Activated CD4-positive, alpha-beta T cell treated with anti-CD3 and anti-CD28 coated beads, Interleukin-2, amount 50 U/mL, for 1 hour (primary cell): ENCODE measurements around the gene KL.

ENCODE experiments used
- DNase-seq: peaks from one replicate; pipeline ENCODE4 v3.0.0-alpha.2; 2020

The KL gene

DNA sequence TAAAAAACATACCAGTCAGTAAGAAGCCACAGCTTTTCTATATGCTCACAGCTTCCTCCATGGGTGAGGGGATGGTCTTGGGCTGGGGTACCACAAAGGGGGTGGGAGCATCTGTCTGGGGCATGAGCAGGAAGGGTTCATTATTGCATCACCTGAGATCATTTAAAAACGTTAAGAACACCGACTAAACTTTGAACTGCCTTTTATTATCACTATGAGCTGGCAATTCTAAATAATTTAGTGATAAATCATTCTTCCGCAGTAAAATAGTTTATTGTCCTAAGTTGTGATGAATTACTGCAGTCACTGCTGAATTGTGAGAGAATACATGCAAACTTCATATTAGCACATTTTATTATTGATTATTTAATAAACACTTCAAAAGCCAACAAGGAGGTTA is 71.6 kb downstream of the KL start:
- DNase-seq, result no peak

DNA sequence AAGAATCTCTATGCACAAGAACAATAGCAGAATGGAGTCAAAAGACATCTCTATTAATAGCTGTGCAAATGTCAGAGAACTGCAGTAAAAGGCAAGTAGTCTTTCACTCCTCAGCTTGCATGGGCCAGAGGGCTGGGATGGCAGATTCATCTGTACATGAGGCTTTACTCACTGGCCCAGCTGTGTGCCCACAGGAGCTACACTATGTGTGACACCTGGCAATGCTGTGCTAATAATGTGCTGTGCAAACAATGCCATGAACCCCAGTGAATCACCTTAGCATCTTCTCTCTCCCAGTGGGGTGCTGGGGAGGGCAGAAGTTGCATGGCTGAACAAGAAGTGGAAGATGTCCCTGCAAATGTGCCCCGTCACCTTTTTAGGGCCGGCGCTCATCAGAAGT is 73.1 kb downstream of the KL start:
- no peak for DNase-seq

DNA sequence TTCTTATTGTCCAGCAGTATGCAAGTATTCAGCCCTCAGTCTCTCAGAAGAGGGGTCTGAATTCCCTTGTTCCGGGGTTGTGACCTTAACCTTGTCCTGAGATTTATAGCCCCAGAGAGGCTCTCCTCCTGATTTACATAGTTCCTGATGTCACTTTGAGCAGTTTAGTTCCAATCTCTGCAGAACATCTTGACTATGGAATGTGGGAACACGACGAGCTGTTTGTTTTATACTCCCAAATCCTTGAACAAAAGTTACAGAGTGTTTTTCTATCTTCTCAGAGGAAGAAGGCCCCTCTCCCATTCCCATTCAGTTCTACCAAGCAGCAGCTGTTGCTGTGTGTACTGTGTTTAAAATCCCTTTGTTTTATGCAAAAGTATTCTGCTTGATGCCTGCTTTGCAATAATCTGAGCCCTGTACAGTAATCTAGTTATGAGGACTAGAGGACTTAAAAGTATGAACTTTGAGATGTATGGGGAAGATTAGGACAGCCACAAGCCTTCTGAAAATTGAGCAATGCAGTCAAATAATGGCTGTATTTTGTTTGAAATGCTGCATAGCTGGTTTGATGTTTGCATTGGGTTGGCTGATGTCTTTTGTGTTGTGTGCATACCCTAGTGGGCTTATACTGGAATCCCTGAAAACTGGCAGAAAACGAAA is 74.7 kb downstream of the KL start:
- DNase-seq, result no peak

DNA sequence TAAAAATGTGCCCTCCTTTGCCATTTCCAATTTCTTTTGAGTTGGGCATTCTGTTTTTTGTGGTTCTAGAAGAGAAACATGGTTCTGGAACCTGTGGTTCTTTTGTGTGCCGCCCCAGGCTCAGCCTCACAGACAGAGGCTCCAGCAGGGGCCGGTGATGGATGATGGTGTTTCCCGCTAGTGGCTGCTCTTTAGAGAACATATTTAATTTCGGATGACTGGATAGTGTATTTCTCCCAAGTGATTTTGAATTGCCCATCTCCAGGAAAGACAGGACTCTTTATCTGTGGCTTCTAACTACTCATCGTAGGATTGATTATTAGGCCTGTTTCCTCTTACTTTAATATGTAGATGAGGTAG is 75.2 kb downstream of the KL start:
- no peak for DNase-seq

DNA sequence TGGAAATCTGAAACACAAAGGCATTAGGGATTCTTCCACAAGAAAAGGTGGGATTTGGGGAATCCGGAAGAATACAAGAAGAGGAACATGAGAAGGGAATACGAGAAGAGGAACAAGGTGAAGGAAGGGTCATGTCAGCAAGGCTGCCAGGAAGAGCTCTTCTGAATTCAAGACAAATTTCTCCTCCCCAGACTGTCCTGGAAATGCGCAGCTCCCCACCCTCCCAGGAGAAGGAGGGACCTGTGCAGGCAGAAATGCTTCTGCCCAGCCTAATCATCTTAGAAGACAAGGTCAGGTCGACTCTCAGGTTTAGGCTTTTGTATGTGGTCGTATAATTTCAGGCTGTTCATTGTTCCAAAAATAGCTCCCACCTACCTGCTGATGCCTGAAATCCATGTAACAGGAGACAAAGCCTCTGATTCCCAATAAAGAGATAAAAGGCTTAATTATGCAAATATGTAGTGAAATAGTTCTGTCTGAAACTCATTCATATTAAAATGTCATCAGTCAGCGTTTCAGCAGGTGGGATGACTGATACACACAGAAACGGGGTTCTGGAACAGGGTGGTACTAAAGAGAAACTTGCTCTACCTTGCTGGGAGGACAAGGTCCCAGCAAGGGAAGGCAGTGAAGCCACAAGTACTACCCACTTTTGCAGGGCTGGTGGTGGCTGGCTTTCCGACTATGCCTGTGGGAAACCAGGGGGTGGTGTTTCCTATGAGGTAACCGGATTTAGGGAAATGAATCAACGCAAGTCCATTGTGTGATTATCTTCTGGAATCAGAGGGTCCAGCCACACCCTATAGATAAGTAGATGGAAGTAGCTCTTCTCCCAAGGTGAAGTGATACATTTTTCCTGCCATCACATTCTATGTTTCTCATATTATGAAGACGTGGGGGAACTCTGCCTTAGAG is 76.1 kb downstream of the KL start:
- no peak for DNase-seq

DNA sequence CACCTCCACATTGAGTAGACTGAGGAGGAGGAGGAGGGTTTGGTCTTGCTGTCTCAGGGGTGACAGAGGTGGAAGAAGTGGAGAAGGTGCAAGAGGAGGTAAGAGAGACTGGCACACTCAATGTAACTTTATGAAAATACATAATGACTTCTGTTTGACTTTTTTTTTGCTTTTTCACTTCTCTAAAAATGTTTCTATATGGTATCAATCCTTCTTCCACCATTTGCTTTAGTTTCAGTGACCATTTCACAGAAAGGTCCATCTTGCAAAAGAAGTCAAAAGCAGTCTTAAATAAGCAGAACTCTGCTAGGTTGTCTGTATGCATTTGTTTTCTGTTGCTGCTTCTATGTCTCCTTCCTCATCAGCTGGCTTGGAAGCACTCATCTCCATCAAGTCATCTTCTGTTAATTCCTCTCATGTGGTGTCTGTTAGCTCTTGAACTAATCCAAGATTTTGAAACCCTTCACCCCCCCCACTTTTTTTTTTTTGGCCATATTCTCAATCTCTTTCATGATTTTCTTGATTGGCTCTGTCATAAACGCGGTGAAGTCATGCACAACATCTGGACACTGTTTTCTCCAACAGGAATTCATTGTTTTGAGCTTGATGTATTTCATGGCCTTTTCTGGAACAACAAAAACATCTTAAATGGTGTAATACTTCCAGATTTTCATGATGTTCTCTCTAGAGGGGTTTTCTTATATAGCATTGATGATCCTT is 80.8 kb downstream of the KL start:
- DNase-seq, result no peak

DNA sequence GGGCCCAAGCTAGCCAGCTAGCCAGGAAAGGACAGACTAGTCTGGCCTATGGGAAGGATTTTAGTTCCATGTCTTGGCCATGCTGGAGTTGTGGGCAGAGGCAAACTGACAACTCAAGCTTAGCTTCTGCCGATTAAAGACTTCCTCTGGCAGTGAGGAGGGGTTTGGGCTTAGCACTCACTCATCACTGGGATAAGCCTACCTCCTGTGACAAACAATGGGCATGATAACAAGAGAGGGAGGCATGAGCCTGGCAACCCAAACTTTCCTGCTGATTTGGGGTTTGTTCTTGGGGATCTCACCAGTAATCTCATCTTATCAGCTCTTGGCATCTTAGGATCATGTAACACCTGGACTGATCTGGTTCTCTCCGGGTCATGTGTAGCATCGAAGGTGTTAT is 83.6 kb downstream of the KL start:
- DNase-seq, result no peak

DNA sequence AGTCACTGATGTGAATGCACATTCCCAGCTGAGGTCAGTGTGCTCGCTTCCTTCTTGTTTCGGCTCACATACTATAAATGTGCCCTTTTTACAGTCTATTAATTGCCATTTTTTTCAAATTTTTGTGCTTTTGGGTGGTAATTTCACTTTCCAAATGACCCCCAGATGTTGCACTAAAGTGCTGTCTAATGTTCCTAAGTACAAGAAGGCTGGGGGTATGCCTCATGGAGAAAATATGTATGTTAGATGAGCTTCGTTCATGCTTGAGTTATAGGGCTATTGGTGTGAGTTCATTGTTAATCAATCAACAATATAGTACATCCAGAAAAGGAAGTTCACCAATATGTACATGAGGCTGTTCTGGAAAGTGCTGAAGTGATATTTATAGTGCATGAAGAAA is 84.7 kb downstream of the KL start:
- DNase-seq, result no peak

DNA sequence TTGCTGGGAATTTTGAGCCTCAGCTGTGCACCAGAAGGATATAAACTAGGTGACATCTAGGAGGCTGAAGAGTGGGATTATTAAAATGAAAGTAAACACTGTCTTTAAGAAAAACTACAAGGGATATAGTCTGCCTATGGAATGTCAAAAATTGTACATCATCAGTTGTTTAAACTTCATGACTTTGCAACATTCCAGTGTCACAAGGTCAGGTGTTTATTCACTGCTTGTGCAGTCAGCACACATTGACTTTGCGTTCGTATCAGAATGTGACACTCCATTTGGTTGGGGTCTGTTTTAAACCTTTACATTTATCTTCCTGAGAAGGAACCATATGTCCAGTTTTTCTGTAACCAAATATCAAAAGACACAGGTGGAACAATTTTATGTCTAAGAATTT is 85.6 kb downstream of the KL start:
- DNase-seq, result no peak

DNA sequence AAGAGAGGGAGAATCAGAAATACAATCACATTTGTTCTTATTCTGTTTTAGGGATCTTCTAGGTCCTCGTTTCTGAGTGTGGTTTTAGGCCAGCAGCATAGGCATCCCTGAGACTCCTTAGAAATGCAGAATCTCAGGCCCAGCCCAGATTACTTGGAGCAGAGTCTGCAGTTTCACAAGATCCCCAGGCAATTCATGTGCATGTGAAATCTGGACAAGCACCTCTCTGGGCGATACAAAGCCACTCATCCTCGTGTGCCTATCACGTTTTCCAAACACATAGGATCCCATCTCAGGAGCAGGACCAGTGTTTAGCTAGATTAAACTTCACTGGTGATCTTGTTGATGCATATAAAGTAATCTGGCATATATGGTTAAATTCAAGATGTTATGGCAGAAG is 87.2 kb downstream of the KL start:
- no peak for DNase-seq

DNA sequence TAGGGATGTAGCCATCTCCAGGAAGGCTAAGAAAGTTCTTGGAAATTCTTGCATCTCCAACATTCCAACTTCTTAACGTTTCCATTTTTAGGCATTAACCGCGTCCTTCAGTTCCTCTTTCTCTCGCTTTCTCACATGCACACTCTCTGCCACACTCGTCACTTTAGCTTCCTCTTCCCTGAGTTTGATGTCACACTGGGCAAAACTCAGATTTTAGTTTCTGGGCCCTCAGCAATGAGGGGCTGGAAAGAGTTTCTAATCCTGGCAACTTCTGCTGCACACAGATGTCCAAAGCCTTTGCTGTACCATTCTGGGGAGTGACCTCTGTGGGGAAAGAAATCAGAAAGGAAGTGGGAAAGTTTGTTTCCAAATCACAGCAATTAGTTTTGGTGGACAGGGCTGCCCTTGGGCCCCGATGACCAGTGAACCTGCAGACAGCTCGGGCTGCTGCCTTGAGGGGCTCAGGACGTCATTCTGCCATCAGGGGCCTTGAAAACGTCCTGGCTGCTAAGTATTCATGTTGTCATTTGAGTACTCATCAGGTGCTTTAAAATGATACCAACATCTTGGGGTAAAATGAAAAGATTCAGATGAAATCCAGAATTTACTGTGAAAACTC is 89.3 kb downstream of the KL start:
- no peak for DNase-seq

DNA sequence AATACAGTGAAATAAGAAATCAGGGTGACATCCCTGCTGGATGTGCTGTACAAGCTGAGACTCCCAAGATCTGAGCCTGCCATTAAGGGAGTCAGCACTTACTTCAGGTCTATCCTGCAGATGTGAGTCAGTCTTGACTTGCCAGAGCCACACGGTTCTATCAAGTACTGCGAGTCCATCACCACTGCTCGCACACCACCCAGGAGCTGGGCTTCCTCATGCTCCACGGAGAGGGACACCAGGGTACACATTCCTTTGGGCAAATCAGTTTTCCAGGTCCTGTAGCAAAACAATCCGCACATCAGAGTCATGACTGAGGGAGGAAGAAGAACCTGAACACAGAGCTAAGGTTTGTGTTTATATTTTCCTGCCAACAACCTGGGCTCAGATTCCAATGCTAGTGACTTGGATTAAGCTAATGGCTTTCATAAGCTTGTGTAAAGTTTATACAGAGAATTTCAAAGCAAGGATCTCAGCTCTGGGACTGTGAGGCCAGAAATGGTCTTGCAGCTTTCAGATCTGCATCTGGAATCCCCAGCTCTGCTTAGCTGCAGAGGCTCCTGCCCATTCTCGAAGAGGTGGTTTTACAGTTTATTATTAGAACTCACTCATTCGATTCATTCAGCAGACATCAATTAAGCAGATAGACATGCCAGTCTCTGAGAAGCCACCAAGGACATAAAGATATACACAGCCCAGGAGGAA is 90.6 kb downstream of the KL start:
- no peak for DNase-seq

DNA sequence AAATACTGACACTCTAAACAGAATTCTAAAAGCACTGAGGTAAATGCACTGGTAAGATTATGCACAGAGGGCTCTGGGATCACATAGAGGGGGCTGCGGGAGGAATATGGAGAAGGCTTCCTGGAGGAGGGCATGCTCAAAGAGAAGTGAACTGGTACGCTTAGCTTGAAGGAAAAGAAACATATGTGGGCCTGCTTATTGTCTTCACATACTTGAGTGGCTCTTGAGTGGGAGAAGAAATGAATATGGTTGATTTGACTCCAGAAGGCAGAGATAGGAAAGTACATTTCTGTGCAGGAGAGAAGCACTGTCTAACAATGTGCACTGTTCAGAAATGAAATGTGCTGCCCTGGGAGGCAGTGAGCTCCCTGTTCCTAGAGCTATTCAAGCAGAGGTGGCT is 91.1 kb downstream of the KL start:
- no peak for DNase-seq

DNA sequence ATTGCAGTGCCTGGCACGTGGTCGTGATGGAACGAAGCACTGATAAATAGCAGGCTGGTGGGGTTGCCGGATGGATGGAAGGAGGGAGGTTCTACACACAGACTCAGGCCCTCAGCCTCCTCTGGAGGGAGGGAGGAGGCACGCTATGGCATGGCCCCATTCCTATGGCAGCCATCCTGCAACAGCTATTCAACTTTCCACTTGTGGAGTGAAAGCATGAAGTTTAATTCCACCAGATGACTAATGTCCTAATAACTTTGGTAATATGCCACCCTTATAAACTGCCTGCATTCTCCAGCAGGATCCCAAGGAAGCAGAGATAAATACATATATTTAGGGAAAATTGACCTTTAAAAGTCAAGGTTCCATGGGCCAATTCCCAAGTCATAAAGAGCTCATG is 92.4 kb downstream of the KL start:
- no peak for DNase-seq

DNA sequence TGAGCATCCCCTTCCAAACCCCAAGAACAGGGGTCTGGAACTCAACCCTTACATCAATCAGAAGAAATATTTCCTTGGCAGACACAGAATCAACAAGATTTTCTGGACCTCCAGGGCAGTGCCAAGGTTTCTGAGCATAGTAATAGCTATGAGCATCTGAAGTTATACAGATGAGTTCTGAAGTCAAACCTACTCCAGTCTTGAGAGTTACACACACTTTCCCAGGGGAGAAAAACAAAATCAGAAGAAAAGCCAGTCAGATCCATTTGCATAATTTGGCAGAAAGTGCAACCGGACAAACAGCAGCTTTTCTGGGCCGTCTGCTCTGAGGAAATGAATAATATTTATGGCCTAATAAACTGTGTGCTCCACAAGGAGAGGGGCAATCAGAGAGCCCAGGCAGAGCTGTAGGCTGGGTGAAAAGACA is 93.1 kb downstream of the KL start:
- DNase-seq, result no peak

DNA sequence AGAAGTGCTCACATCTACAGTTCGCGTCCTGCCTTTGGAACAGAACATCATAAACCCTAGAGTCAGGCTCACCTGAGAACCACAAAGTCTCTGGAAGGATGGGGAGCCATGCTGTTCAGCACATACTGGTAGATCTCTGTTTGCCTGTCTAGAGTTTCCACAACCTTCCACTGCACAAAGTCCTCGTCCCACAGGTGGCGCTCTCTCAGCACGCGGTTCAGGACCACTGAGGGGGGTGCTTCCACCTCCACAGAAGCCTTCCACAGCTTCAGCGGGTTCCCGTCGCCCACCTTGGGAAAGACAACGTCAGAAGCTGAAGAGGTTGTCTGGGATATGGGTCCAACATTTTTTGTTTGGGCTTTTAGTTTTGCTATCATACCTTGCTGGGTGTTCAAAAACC is 93.6 kb downstream of the KL start:
- DNase-seq, result no peak

DNA sequence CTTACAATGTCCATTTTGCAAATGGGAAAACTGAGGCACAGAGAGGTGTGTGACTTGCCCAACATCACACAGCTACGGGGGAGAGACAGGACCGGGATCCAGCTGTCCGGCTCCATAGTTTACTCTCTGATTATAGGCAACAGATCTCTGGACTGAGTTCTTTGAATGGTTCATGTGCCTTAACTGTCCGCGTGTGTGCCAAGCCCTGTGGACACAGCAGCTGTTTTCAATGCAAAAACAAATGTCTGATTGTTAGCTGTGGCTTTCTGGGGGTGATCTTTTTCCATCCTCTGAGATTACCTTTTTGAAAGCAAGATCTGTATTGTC is 94.1 kb downstream of the KL start:
- DNase-seq, result no peak

DNA sequence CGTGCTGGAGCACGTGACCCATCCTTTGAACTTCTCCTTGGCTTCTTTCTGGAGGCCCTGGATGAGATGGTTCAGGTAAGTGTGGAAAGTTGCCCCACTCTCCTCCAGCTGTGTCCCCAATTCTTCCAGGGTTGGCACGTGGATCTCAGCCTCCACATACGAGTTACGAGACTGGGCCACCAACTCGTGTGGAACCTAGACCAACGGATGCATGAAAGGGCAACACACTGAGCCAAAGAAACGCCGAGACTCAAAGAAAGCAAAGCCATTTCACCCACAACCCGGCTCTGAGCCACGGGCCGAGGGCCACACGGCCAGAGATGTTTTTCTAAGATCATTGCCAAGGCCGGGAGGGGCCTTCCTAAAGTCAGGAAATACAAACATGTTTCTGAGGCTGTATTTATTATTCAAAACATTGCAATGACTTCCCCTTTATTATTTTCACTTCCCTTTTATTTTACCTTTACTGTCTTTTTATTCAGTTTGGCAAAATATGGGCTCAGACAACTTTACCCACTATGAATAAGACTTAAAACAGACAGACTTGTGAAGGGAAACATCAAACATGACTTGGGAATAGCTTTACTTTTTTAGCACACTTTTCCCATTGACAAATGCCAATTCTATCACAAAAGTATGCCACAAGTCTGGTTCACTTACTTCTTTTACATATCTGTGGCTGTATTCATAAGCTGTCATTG is 94.6 kb downstream of the KL start:
- DNase-seq, result no peak

DNA sequence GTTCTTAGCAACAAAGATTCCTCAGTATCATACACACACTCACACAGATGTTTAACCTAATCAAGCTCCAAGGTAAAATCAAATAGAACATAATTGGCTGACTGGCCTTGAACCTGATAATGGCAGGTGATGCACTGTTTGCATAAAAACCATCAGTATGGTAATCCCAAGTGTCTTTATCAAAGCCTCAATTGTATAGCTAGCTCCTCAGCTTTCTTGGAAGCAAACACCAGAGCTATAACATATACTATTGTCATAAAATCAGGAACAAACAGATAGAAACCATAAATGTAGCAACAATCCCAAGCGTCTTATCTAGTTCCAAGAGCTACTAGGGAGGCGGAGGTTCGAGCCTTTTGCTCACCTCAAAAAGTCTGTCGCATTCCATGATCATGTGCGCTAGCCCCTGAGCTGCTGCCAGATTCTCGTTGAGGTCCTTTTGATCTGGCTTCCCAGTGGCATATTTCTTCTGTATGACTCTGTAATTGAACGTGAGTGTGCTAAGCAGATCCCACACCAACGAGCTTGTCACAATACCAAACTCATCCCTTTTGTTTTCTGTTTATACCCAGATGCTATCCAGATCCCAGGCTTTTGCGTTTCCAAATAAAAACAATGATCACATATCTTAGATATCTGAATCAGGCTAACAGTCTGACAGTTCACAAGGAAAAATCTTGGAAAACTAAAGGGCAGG is 95.3 kb downstream of the KL start:
- DNase-seq, result no peak

DNA sequence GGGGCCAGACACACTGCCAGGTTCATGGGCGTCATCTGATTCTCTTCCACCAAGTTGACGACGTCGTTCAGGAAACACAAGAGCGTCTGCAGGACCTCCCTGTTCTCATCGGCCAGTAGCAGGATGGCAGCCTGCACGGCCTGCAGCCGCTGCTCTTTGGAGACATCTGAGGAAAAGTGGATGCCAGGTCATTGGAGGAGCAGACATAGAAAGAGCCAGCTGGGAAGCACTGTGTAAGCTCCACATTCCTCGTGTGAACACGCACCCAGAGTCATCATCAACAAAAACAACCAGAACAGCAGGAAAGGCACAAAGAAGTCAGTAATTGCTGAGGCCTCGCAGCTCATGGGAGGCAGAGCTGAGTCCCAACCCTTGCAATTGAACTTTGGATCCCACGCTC is 96.5 kb downstream of the KL start:
- no peak for DNase-seq

DNA sequence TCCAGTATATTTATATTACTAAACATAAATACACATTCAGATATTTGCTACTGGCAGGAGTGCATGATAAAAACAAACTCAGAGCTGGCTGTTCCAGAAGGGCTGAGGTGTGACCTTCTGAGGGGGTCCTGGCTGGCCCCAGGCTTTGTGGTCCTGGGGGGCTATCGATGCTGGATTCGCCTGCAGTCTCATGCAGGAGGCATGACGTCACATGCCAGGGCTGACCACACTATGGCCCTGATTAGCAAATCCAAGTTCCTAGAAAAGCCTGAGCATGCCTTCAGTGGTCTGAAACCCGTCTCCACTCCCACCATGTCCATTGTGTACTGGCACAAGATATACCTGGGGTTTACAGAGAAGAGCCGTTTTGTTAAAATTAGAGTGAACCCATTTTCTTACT is 97.9 kb downstream of the KL start:
- no peak for DNase-seq

DNA sequence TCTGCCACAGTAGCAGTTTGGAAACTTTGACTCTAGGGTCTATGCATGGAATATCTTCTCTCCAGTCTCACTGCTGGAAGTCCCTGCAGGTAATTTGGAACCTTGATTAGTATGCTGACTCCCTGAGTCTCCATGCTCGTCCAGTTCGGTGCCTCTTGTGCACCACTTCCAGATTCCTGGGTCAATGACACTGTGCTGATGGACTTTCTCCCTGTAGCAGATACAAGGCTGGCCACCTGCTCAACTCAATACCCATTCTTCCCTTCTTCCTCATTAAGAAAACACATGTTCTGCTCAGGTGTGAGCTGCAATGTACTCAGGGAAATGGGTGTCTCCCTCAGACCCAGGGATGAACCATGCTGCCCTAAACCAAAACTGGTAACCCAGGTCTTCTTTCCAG is 99.1 kb downstream of the KL start:
- no peak for DNase-seq
